CD4-positive, alpha-beta T cell treated with Interleukin-4 for 4 hours (primary cell): ENCODE data around the gene PTPA.
A peak's percentile ranks its signal among the peaks of the same experiment; 100 is the strongest.
"Not testable (repeated sequence)": the region's sequence is repeated elsewhere in the genome, so short reads cannot be mapped to it uniquely, and the experiment has no call there.

Experiments
- DNase-seq: peaks from one replicate; pipeline ENCODE4 v3.0.0-alpha.2; 2020

PTPA gene

GRCh38 chr9:129161534-129161837 is 50.3 kb downstream of the PTPA start:
- DNase-seq, result no peak

GRCh38 chr9:129162497-129163197 is 51.4 kb downstream of the PTPA start:
- no peak for DNase-seq

GRCh38 chr9:129163198-129163670 is 52.0 kb downstream of the PTPA start:
- DNase-seq, result not testable (repeated sequence)

- no peak for DNase-seq
Measured at GRCh38 chr9:129163753-129164152, 52.5 kb downstream of the PTPA start.

- no peak for DNase-seq
Measured at GRCh38 chr9:129164246-129164930, 53.2 kb downstream of the PTPA start.

GRCh38 chr9:129165198-129165597 is 54.0 kb downstream of the PTPA start:
- DNase-seq, result no peak

GRCh38 chr9:129166623-129167557 is 55.7 kb downstream of the PTPA start:
- no peak for DNase-seq

GRCh38 chr9:129170229-129170628 is 59.0 kb downstream of the PTPA start:
- DNase-seq, result no peak

- no peak for DNase-seq
Measured at GRCh38 chr9:129171993-129172751, 61.0 kb downstream of the PTPA start.

GRCh38 chr9:129172816-129173215 is 61.6 kb downstream of the PTPA start:
- DNase-seq, result no peak

GRCh38 chr9:129173296-129174101 is 62.3 kb downstream of the PTPA start:
- no peak for DNase-seq

- DNase-seq, result peak; percentile 74
Measured at GRCh38 chr9:129174102-129174723, 63.0 kb downstream of the PTPA start.

GRCh38 chr9:129174724-129175514 is 63.7 kb downstream of the PTPA start:
- peak; percentile 16 for DNase-seq

GRCh38 chr9:129175515-129175824 is 64.3 kb downstream of the PTPA start:
- DNase-seq, result no peak

GRCh38 chr9:129175825-129176633 is 64.8 kb downstream of the PTPA start:
- DNase-seq, result peak; percentile 66

- DNase-seq, result no peak
Measured at GRCh38 chr9:129176701-129177442, 65.7 kb downstream of the PTPA start.

GRCh38 chr9:129177443-129177790 is 66.2 kb downstream of the PTPA start:
- DNase-seq, result peak; percentile 15

- peak; percentile 93 for DNase-seq
Measured at GRCh38 chr9:129177791-129178567, 66.8 kb downstream of the PTPA start, which contains the start of gene IER5L. Gene IER5L (minus strand): TSS chr9:129178261. CDS start chr9:129178052, 209 bp downstream.
